ENCODE measurements around the gene TNNI3K.

- TF ChIP-seq CTCF (IDR thresholded peaks at IDR 0.05): no peak
- TF ChIP-seq POLR2AphosphoS5 (IDR thresholded peaks at IDR 0.05): no peak
These were observed 35.7 kb upstream of the TNNI3K start for GRCh38 chr1:74199504-74199903.
